ENCODE measurements around the gene STRIT1. TPM values are rescaled to one million over a fixed set of nuclear protein-coding genes. Genes with fewer than 3 reads are reported as not detected.

Gene STRIT1
- total and polyA plus RNA-seq, 9 of the 15 experiments (the other 6 are each of a cell fraction or from before 2014, with no cell fraction given), result not detected

- TF ChIP-seq, protein P1, sequence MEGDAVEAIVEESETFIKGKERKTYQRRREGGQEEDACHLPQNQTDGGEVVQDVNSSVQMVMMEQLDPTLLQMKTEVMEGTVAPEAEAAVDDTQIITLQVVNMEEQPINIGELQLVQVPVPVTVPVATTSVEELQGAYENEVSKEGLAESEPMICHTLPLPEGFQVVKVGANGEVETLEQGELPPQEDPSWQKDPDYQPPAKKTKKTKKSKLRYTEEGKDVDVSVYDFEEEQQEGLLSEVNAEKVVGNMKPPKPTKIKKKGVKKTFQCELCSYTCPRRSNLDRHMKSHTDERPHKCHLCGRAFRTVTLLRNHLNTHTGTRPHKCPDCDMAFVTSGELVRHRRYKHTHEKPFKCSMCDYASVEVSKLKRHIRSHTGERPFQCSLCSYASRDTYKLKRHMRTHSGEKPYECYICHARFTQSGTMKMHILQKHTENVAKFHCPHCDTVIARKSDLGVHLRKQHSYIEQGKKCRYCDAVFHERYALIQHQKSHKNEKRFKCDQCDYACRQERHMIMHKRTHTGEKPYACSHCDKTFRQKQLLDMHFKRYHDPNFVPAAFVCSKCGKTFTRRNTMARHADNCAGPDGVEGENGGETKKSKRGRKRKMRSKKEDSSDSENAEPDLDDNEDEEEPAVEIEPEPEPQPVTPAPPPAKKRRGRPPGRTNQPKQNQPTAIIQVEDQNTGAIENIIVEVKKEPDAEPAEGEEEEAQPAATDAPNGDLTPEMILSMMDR (IDR thresholded peaks at IDR 0.05 in 2 of 3, conservative IDR thresholded peaks at IDR 0.05 in 1 of 3; ENCODE audit: insufficient read depth in 2 of 3, low read depth in 1 of 3, low read length in 3 of 3), result no peak
- no peak for TF ChIP-seq PHF21A (IDR thresholded peaks at IDR 0.05; ENCODE audit: borderline replicate concordance, low read depth)
- TF ChIP-seq, protein P2, sequence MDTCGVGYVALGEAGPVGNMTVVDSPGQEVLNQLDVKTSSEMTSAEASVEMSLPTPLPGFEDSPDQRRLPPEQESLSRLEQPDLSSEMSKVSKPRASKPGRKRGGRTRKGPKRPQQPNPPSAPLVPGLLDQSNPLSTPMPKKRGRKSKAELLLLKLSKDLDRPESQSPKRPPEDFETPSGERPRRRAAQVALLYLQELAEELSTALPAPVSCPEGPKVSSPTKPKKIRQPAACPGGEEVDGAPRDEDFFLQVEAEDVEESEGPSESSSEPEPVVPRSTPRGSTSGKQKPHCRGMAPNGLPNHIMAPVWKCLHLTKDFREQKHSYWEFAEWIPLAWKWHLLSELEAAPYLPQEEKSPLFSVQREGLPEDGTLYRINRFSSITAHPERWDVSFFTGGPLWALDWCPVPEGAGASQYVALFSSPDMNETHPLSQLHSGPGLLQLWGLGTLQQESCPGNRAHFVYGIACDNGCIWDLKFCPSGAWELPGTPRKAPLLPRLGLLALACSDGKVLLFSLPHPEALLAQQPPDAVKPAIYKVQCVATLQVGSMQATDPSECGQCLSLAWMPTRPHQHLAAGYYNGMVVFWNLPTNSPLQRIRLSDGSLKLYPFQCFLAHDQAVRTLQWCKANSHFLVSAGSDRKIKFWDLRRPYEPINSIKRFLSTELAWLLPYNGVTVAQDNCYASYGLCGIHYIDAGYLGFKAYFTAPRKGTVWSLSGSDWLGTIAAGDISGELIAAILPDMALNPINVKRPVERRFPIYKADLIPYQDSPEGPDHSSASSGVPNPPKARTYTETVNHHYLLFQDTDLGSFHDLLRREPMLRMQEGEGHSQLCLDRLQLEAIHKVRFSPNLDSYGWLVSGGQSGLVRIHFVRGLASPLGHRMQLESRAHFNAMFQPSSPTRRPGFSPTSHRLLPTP (IDR thresholded peaks at IDR 0.05; ENCODE audit: borderline replicate concordance, extremely low read depth, insufficient read length), result no peak
- TF ChIP-seq PKNOX1 (IDR thresholded peaks at IDR 0.05), result 0 out of 2 replicates have a peak, but pooled peaks have one; percentile 11
- no peak for TF ChIP-seq ZNF76 (CRISPR knock-in tag; IDR thresholded peaks at IDR 0.05; ENCODE audit: borderline replicate concordance)
- no peak for TF ChIP-seq IRF2 (CRISPR knock-in tag; IDR thresholded peaks at IDR 0.05)
- TF ChIP-seq TCF7 (IDR thresholded peaks at IDR 0.05; ENCODE audit: borderline replicate concordance), result no peak
- no peak for TF ChIP-seq CREBBP (IDR thresholded peaks at IDR 0.05; ENCODE audit: low read depth, low read length)
- TF ChIP-seq NCOA4 (IDR thresholded peaks at IDR 0.05; ENCODE audit: partially characterized antibody), result no peak
- TF ChIP-seq HNRNPUL1 (IDR thresholded peaks at IDR 0.05; ENCODE audit: low read length), result no peak
- TF ChIP-seq FIP1L1 (IDR thresholded peaks at IDR 0.05; ENCODE audit: low read depth, low read length, poor library complexity, severe bottlenecking), result no peak
- no peak for TF ChIP-seq SIN3A (IDR thresholded peaks at IDR 0.05; ENCODE audit: borderline replicate concordance in 2 of 2, control insufficient read depth in 1 of 2, low read depth in 2 of 2, low read length in 2 of 2)
- TF ChIP-seq AFF1 (IDR thresholded peaks at IDR 0.05; ENCODE audit: low read depth in 1 of 2, partially characterized antibody in 2 of 2), result peak in 1 of 2 experiments; percentile 53
- no peak for TF ChIP-seq ZNF408 (CRISPR knock-in tag; IDR thresholded peaks at IDR 0.05; ENCODE audit: low read depth)
- no peak for TF ChIP-seq HMG20A (CRISPR knock-in tag; conservative IDR thresholded peaks at IDR 0.05)
- TF ChIP-seq RBM25 (IDR thresholded peaks at IDR 0.05; ENCODE audit: low read depth, low read length, severe bottlenecking), result no peak
These were observed 44.8 kb downstream of the STRIT1 start (continued) for GRCh38 chr3:155248531-155249187.
